ENCODE measurements around the gene DNASE1L1.

- TF ChIP-seq, protein P1, sequence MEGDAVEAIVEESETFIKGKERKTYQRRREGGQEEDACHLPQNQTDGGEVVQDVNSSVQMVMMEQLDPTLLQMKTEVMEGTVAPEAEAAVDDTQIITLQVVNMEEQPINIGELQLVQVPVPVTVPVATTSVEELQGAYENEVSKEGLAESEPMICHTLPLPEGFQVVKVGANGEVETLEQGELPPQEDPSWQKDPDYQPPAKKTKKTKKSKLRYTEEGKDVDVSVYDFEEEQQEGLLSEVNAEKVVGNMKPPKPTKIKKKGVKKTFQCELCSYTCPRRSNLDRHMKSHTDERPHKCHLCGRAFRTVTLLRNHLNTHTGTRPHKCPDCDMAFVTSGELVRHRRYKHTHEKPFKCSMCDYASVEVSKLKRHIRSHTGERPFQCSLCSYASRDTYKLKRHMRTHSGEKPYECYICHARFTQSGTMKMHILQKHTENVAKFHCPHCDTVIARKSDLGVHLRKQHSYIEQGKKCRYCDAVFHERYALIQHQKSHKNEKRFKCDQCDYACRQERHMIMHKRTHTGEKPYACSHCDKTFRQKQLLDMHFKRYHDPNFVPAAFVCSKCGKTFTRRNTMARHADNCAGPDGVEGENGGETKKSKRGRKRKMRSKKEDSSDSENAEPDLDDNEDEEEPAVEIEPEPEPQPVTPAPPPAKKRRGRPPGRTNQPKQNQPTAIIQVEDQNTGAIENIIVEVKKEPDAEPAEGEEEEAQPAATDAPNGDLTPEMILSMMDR (conservative IDR thresholded peaks at IDR 0.05; ENCODE audit: low read length), result no peak
- no peak for TF ChIP-seq EZH2phosphoT487 (IDR thresholded peaks at IDR 0.05; ENCODE audit: borderline replicate concordance)
Observed at GRCh38 chrX:154443992-154444754, 35.1 kb upstream of the DNASE1L1 start, which contains the start of gene FAM50A.
